Upper lobe of left lung (tissue), 6 donors: ENCODE measurements around the gene TLCD2. TPM values are rescaled to one million over a fixed set of nuclear protein-coding genes. Genes with fewer than 3 reads are reported as not detected.

Experiments used
- ATAC-seq, 2 donors: fragments of 200-7000 bp; cut with Tn5 transposase; one replicate each; pipeline ENCODE4 v1.9.1; 2022; ENCODE audit warnings: mild to moderate bottlenecking in 2 of 2, moderate library complexity in 2 of 2; ENCODE audit not compliant: low FRiP score in 2 of 2
- DNase-seq, 2 donors: peaks; one replicate each; pipeline ENCODE4 v3.0.0-alpha.2; 2019 to 2020
- H3K27ac ChIP-seq, 4 donors: fragments of 200-600 bp; sonication (generic); one replicate each; pipeline ENCODE4 v1.5.1; 2016 to 2019
- H3K27me3 ChIP-seq, 4 donors: fragments of 200-600 bp; sonication (generic); one replicate each; pipeline ENCODE4 v1.5.1; 2017 to 2019
- H3K36me3 ChIP-seq, 4 donors: fragments of 200-600 bp; sonication (generic); one replicate each; pipeline ENCODE4 v1.5.1; 2016 to 2019
- H3K4me1 ChIP-seq, 4 donors: fragments of 200-600 bp; sonication (generic); one replicate each; pipeline ENCODE4 v1.5.1; 2018 to 2019
- H3K4me3 ChIP-seq, 4 donors: fragments of 200-600 bp; sonication (generic); one replicate each; pipeline ENCODE4 v1.5.1; 2017 to 2019; ENCODE audit warnings: mild to moderate bottlenecking in 2 of 4, moderate library complexity in 1 of 4
- H3K9me3 ChIP-seq, 4 donors: fragments of 200-600 bp; sonication (generic); one replicate each; pipeline ENCODE4 v1.5.1; 2018 to 2019
- EP300 ChIP-seq, 4 donors: sonication (generic); formaldehyde crosslinking; IDR thresholded peaks; one replicate each; pipeline ENCODE4 v1.5.1; 2017; ENCODE audit warnings: antibody characterized with exemption in 4 of 4, control low read depth in 2 of 4
- POLR2A ChIP-seq, 4 donors: fragments of 450-650 bp; IDR thresholded peaks; one replicate each; pipeline ENCODE4 v1.5.1; 2016 to 2017; ENCODE audit warnings: antibody characterized with exemption in 4 of 4, mild to moderate bottlenecking in 2 of 4
- POLR2AphosphoS5 ChIP-seq, 2 donors: sonication (generic); formaldehyde crosslinking; IDR thresholded peaks; one replicate each; pipeline ENCODE4 v1.5.1; 2017; ENCODE audit warnings: antibody characterized with exemption in 2 of 2
- WGBS, 2 donors: methylation state at CpG; one replicate each; pipeline ENCODE4 v1.1.5; 2017 to 2018; 5-methylcytosine and 5-hydroxymethylcytosine counted together
- total RNA-seq, 6 donors: library from RNA; depleted of rRNA in 4 of 6; stranded (reverse); fragments of >200 nt in 4 of 6; gene quantifications; one replicate each; pipeline versions ENCODE4 v1.1.0 to v1.2.1, GENCODE V29; 2016 to 2021
- TF ChIP-seq, protein P1 (sequence below), 6 experiments: fragments of 450-650 bp in 4 of 6; fragments of 200-600 bp in 2 of 6; sonication (generic) in 2 of 6; IDR thresholded peaks; one replicate each; pipeline ENCODE4 v1.5.1; 2016 to 2019; ENCODE audit warnings: antibody characterized with exemption in 6 of 6
- donor health status: DM: no; HTN: no; CAD: no; lungs with moderate emphysema.
- donor health status: DM: no; HTN: yes; CAD: no; lungs with severe emphysema.

Gene TLCD2
- total RNA-seq, 6 donors from 2014 or later, result 11.3 to 24.7 (median 14.9) TPM

DNA sequence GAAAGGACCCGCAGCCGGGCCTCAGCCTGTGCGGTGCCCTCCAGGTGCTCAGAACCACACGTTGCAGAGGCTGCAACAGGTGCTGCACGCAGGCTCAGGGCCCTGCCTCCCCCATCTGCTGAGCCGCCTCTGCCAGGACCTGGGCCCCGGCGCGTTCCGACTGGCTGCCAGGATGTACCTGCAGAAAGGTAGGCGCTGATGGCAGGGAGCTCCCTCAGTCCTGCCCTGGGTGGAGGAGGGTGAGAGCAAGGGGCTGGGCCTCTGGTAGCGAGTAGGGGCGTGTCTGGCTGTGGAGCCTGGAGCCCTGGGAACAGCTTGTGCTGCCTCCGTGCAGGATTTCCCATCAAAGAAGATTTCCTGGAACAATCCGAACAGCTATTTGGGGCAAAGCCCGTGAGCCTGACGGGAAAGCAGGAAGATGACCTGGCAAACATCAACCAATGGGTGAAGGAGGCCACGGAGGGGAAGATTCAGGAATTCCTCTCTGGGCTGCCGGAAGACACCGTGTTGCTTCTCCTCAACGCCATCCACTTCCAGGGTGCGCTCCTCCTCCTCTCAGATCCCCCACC lies 36.9 kb upstream of the TLCD2 start:
- H3K27ac ChIP-seq, result peak overlapping the region; percentile 45 to 93 (median 70)
- whole genome bisulfite sequencing, 2 donors, result 63 to 70% methylated on average over 5 to 20 of the region's 22 CpGs
- ATAC-seq, result peak; percentile 75 to 92
- TF ChIP-seq, protein P1, sequence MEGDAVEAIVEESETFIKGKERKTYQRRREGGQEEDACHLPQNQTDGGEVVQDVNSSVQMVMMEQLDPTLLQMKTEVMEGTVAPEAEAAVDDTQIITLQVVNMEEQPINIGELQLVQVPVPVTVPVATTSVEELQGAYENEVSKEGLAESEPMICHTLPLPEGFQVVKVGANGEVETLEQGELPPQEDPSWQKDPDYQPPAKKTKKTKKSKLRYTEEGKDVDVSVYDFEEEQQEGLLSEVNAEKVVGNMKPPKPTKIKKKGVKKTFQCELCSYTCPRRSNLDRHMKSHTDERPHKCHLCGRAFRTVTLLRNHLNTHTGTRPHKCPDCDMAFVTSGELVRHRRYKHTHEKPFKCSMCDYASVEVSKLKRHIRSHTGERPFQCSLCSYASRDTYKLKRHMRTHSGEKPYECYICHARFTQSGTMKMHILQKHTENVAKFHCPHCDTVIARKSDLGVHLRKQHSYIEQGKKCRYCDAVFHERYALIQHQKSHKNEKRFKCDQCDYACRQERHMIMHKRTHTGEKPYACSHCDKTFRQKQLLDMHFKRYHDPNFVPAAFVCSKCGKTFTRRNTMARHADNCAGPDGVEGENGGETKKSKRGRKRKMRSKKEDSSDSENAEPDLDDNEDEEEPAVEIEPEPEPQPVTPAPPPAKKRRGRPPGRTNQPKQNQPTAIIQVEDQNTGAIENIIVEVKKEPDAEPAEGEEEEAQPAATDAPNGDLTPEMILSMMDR (IDR thresholded peaks at IDR 0.05), result peak in 1 of 6 experiments; percentile 16
- TF ChIP-seq POLR2A (IDR thresholded peaks at IDR 0.05) (peak in 2 of 4 donors; percentile 37 to 83), EP300 (IDR thresholded peaks at IDR 0.05) (peak; percentile 99 to 100 (median 100)), POLR2AphosphoS5 (IDR thresholded peaks at IDR 0.05) (peak; percentile 85 to 97)
- H3K9me3 ChIP-seq, result no peaks in the 10 kb centered on the region
- peak; percentile 89 to 95 for DNase-seq
- H3K27me3 ChIP-seq, result no peaks in the 10 kb centered on the region
- no peak overlapping the region for H3K4me3 ChIP-seq
- no peaks in the 10 kb centered on the region for H3K36me3 ChIP-seq
- peaks cover 8 to 53% (median 19%) of the 10 kb centered on the region in 4 donors for H3K4me1 ChIP-seq

- Histone ChIP-seq H3K36me3 (no peaks in the 10 kb centered on the region), H3K4me3 (no peak overlapping the region), H3K27me3 (no peaks in the 10 kb centered on the region), H3K9me3 (no peaks in the 10 kb centered on the region), H3K27ac (peak overlapping the region in 2 of 4 donors; percentile 4 to 93), H3K4me1 (peaks cover 6 to 41% (median 12%) of the 10 kb centered on the region in 4 donors)
- no peak for TF ChIP-seq POLR2A (IDR thresholded peaks at IDR 0.05)
- TF ChIP-seq, protein P1 (IDR thresholded peaks at IDR 0.05), result no peak
- no peak for TF ChIP-seq POLR2AphosphoS5 (IDR thresholded peaks at IDR 0.05)
- no peak for TF ChIP-seq EP300 (IDR thresholded peaks at IDR 0.05)
- DNase-seq (peak in 1 of 2 donors; percentile 52), ATAC-seq (no peak)
- WGBS, 2 donors, result 88 to 100% methylated on average over 6 of the region's 12 CpGs
Observed at GRCh38 chr17:1745513-1746020, 35.4 kb upstream of the TLCD2 start.

DNA sequence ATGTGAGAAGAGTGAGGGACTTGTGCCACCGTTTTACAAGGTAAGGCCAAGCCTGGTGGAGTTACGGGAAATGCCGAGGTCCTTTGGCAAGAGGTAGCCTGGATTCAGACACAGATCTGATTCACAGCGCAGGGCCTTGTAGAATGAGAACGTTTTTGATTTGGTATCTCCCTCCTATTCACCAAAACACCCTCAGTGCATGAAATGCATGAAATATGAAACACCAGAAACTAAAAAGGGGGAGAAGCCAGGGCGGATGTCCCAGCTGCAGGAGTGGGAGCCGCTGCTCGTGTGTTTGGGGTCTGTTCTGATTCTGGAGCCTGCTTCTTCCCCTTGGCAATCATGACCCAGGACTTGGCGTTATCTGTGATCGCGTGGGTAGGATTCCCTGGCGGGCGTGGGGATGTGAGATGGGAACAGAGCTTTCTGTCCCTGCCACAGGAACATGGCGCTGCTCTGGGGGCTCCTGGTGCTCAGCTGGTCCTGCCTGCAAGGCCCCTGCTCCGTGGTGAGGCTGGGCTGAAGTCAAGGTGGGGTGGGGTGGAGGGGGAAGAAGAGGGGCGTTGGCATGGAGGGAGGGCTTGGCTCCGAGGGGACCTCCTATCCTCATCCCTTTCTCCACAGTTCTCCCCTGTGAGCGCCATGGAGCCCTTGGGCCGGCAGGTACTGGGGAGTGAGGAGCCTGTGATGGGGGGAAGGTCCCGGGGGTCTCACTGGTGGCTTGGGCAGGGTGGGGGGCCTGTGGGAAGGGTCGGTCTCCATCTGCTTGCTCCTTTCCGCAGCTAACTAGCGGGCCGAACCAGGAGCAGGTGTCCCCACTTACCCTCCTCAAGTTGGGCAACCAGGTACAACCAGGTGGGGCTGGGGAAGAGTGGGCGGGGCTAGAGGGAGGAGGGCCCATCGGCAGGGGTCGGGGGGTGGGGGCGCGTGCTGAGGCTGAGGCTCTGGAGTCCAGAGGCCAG lies 34.7 kb upstream of the TLCD2 start:
- H3K4me3 ChIP-seq, result no peak overlapping the region
- TF ChIP-seq POLR2A (IDR thresholded peaks at IDR 0.05) (no peak), POLR2AphosphoS5 (IDR thresholded peaks at IDR 0.05) (no peak), EP300 (IDR thresholded peaks at IDR 0.05) (no peak)
- TF ChIP-seq, protein P1 (IDR thresholded peaks at IDR 0.05), result no peak
- peaks cover 3 to 35% (median 12%) of the 10 kb centered on the region in 4 donors for H3K4me1 ChIP-seq
- H3K27me3 ChIP-seq, result no peaks in the 10 kb centered on the region
- ATAC-seq (peak; percentile 17 to 23), DNase-seq (peak in 1 of 2 donors; percentile 30)
- no peaks in the 10 kb centered on the region for H3K36me3 ChIP-seq
- H3K9me3 ChIP-seq, result no peaks in the 10 kb centered on the region
- peak overlapping the region in 1 of 4 donors; percentile 93 for H3K27ac ChIP-seq
- 75 to 89% methylated on average over 12 to 18 of the region's 29 CpGs for WGBS, 2 donors

- peak in 1 of 2 donors; percentile 27 for ATAC-seq
- no peak for DNase-seq
- TF ChIP-seq POLR2AphosphoS5 (IDR thresholded peaks at IDR 0.05) (no peak), EP300 (IDR thresholded peaks at IDR 0.05) (no peak), POLR2A (IDR thresholded peaks at IDR 0.05) (no peak)
- TF ChIP-seq, protein P1 (IDR thresholded peaks at IDR 0.05), result no peak
- Histone ChIP-seq H3K36me3 (peaks cover 0 to 4% (median 1%) of the 10 kb centered on the region in 4 donors), H3K27me3 (no peaks in the 10 kb centered on the region), H3K9me3 (no peaks in the 10 kb centered on the region), H3K27ac (peak overlapping the region in 3 of 4 donors; percentile 46 to 75 (median 53)), H3K4me3 (no peak overlapping the region), H3K4me1 (peaks cover 5 to 36% (median 13%) of the 10 kb centered on the region in 4 donors)
- 55 to 71% methylated on average over 1 to 2 of the region's 2 CpGs for WGBS, 2 donors
Observed at GRCh38 chr17:1743088-1743439, 32.9 kb upstream of the TLCD2 start.
